Tibial nerve (tissue), 4 donors: ENCODE measurements around the gene GM2A.

Experiments
- CTCF ChIP-seq, 5 experiments: fragments of 200-600 bp in 3 of 5; fragments of 450-650 bp in 2 of 5; sonication (generic) in 3 of 5; IDR thresholded peaks; one replicate each; pipeline ENCODE4 v1.5.1; 2016 to 2019; ENCODE audit warnings: antibody characterized with exemption in 5 of 5, mild to moderate bottlenecking in 3 of 5, moderate library complexity in 2 of 5
- EP300 ChIP-seq, 2 donors: sonication (generic); formaldehyde crosslinking; IDR thresholded peaks; one replicate each; pipeline ENCODE4 v1.6.1; 2017; ENCODE audit warnings: antibody characterized with exemption in 2 of 2, mild to moderate bottlenecking in 1 of 2
- POLR2A ChIP-seq, 2 donors: fragments of 450-650 bp; IDR thresholded peaks; one replicate each; pipeline ENCODE4 v1.6.1; 2017; ENCODE audit warnings: antibody characterized with exemption in 2 of 2, mild to moderate bottlenecking in 2 of 2, moderate library complexity in 2 of 2

- TF ChIP-seq EP300 (IDR thresholded peaks at IDR 0.05) (no peak), CTCF (IDR thresholded peaks at IDR 0.05) (no peak), POLR2A (IDR thresholded peaks at IDR 0.05) (no peak)
Measured at GRCh38 chr5:151228986-151229385, 24.0 kb upstream of the GM2A start.
